Neural crest cell (in vitro differentiated cells): Measurements from ENCODE around the gene TSPEAR. TPM values are rescaled to one million over a fixed set of nuclear protein-coding genes. Genes with fewer than 3 reads are reported as not detected.
A peak's percentile ranks its signal among the peaks of the same experiment; 100 is the strongest.

Source experiments
- DNase-seq: peaks from one replicate; pipeline ENCODE4 v3.0.0; 2021; ENCODE audit warnings: low read depth, mixed read lengths, low spot score
- H3K27ac Mint-ChIP-seq: one replicate; pipeline ENCODE4 v1.8.0; 2021; ENCODE audit warnings: mild to moderate bottlenecking, mixed read lengths; ENCODE audit not compliant: unreplicated experiment
- H3K27me3 Mint-ChIP-seq: 2 replicates; pipeline ENCODE4 v1.8.0; 2021; ENCODE audit warnings: low read depth, mild to moderate bottlenecking, mixed read lengths
- H3K36me3 Mint-ChIP-seq: 2 replicates; pipeline ENCODE4 v1.8.0; 2021; ENCODE audit warnings: low read depth, mild to moderate bottlenecking, mixed read lengths
- H3K4me1 Mint-ChIP-seq: 2 replicates; pipeline ENCODE4 v1.8.0; 2021; ENCODE audit warnings: mixed read lengths
- H3K4me3 Mint-ChIP-seq: one replicate; pipeline ENCODE4 v1.8.0; 2021; ENCODE audit warnings: mild to moderate bottlenecking, mixed read lengths
- H3K9me3 Mint-ChIP-seq: 2 replicates; pipeline ENCODE4 v1.8.0; 2021; ENCODE audit warnings: mixed read lengths
- total RNA-seq: library from RNA; stranded (reverse); gene quantifications from 2 replicates; pipeline ENCODE4 v1.2.1, GENCODE V29; 2021
- TF ChIP-seq, protein P1 (sequence below): fragments of 200-600 bp; sonication (generic); conservative IDR thresholded peaks from 2 replicates; pipeline ENCODE4 v1.5.0; 2021; ENCODE audit warnings: antibody characterized with exemption, mild to moderate bottlenecking

The TSPEAR gene
- total RNA-seq, 1 donor from 2014 or later: not detected

DNA sequence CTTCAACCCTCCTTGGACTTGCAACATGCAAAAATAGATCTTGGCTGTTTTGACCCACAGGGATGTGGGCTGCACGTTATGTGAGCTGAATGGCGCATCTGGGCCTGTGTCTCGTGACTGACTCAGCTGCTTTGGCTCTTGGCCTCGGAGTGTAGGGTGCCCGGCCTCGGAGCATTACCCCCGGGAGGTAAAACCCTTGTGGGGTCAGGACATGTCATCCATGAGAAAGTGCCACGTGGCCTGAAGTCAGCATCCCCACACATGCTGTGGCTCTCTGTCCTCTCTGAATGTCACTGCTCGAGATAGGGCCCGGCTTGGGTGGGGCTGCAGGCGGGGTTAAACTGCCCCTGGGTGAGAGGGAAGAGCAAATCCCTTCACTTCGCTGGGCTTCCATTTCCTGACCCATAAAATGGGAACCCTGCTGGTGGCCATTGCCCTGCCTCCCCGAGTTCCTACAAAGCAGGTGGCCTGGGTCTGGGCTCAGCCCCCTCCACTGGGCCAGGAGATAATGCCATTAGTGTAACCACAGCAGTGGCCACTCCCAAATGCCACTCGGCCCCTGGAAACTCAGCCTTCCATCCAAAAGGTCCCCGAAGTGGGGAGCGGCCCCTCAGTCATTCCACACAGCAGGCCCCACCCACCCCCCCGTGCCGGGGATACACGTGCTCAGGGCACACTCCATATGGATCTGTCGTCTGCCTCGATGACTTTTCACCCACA lies 22.8 kb upstream of the TSPEAR start:
- TF ChIP-seq, protein P1, sequence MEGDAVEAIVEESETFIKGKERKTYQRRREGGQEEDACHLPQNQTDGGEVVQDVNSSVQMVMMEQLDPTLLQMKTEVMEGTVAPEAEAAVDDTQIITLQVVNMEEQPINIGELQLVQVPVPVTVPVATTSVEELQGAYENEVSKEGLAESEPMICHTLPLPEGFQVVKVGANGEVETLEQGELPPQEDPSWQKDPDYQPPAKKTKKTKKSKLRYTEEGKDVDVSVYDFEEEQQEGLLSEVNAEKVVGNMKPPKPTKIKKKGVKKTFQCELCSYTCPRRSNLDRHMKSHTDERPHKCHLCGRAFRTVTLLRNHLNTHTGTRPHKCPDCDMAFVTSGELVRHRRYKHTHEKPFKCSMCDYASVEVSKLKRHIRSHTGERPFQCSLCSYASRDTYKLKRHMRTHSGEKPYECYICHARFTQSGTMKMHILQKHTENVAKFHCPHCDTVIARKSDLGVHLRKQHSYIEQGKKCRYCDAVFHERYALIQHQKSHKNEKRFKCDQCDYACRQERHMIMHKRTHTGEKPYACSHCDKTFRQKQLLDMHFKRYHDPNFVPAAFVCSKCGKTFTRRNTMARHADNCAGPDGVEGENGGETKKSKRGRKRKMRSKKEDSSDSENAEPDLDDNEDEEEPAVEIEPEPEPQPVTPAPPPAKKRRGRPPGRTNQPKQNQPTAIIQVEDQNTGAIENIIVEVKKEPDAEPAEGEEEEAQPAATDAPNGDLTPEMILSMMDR: no peak
- H3K27ac Mint-ChIP-seq: peak overlapping the region; percentile 50
- H3K36me3 Mint-ChIP-seq: no peaks in the 10 kb centered on the region
- peaks cover 5% of the 10 kb centered on the region for H3K27me3 Mint-ChIP-seq
- H3K4me3 Mint-ChIP-seq: no peak overlapping the region
- H3K9me3 Mint-ChIP-seq: no peaks in the 10 kb centered on the region
- H3K4me1 Mint-ChIP-seq: peaks cover 10% of the 10 kb centered on the region
- DNase-seq: no peak

DNA sequence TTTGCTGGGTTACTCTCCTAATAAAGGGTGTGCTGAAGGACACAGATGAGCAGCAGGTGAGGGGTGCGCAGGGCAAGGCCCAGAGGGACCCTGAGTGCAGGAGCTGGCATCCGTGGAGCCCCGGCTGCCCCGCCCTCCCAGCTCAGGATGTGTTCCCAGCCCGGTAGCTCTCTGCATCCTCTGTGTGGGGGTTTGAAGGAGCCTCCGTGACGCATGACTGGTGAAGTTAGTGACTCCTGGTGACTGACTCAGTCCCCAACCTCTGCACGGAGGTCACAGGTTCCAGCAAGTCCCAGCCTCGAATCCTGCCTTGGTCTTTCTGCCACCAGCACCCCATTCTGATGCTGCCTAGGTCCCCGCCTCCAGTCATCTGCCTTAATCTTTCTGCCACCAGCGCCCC lies 21.6 kb upstream of the TSPEAR start:
- Mint-ChIP-seq H3K36me3 (no peaks in the 10 kb centered on the region), H3K27me3 (peaks cover 2% of the 10 kb centered on the region)
- no peak for DNase-seq

DNA sequence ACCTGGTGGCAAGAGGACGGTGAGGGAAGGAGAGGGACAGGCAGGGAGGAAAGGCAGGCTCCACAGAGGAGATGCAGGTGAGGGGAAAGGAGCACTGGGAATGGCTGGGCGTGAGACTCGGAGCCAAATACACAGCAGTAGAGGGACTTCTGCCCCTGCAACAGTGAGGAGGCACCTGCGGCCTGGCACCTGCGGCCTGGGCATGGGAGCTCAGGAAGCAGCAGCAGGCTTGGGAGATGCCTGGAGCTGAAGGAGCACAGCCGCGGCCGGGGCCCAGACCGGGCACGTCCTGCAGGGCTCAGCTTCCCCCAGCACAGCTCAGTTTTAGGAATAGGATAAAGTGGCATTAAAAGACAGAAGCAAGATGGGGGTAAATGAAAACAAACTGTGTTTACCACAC lies 20.9 kb upstream of the TSPEAR start:
- H3K27ac Mint-ChIP-seq: no peak overlapping the region
- TF ChIP-seq, protein P1: no peak

More for the DNA sequence above, 21.6 kb upstream of the TSPEAR start:
- H3K27ac Mint-ChIP-seq: no peak overlapping the region
- H3K4me1 Mint-ChIP-seq: peaks cover 10% of the 10 kb centered on the region
- TF ChIP-seq, protein P1: no peak
- no peak overlapping the region for H3K4me3 Mint-ChIP-seq
- no peaks in the 10 kb centered on the region for H3K9me3 Mint-ChIP-seq

DNA sequence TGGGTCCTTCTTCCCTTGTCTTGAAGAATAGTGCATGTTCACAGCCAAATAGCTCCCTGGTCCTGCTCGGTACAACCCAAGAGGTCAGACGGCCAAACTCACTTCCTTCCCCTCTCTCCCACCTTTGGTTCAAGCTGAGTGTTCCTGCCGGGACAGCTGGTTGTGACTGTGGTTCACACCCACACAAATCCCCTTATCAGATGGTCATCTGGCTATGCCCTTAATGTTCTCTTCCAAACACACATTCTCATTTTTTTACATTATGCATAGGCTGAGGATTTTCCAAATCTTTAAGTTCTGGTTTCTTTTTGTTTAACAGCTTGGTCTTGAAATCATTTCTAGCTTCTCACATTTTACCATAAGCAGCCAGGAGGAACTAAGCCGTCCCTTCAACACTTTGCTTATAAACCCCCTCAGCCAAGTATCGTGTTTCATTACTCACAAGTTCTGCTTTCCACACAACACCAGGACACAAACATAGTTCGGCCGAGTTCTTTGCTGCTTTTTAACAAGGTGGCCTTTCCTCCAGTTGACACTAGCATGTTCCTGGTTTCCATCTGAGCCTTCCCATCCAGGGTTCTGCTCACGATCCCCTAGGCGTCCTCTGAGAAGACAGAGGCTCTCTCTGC lies 19.7 kb upstream of the TSPEAR start:
- H3K27ac Mint-ChIP-seq: no peak overlapping the region
- H3K27me3 Mint-ChIP-seq: peaks cover 2% of the 10 kb centered on the region

More for the DNA sequence above, 20.9 kb upstream of the TSPEAR start:
- no peak overlapping the region for H3K4me3 Mint-ChIP-seq
- no peaks in the 10 kb centered on the region for H3K36me3 Mint-ChIP-seq
- H3K4me1 Mint-ChIP-seq: peaks cover 10% of the 10 kb centered on the region
- no peaks in the 10 kb centered on the region for H3K27me3 Mint-ChIP-seq
- H3K9me3 Mint-ChIP-seq: no peaks in the 10 kb centered on the region
- DNase-seq: no peak

DNA sequence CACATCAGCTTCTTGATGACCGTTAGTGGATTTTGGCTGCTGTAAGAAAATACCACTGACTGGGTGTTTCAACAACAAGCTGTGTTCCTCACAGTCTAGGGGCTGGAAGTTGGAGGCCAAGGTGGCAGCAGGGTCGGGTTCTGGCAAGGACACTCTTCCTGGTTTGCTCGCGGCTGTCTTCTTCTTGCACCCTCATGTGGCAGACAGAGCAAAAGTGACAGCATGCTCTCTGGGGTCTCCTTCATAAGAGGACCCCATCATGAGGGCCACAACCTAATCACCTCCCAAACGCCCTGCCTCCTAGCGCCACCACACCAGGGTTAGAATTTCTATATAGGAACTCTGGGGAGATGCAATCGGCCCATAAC lies 18.6 kb upstream of the TSPEAR start:
- Mint-ChIP-seq H3K36me3 (no peaks in the 10 kb centered on the region), H3K27me3 (peaks cover 6% of the 10 kb centered on the region), H3K9me3 (no peaks in the 10 kb centered on the region), H3K4me1 (peaks cover 10% of the 10 kb centered on the region), H3K27ac (no peak overlapping the region), H3K4me3 (no peak overlapping the region)
- no peak for DNase-seq
- TF ChIP-seq, protein P1: no peak

More for the DNA sequence above, 19.7 kb upstream of the TSPEAR start:
- no peaks in the 10 kb centered on the region for H3K9me3 Mint-ChIP-seq
- peaks cover 10% of the 10 kb centered on the region for H3K4me1 Mint-ChIP-seq
- no peaks in the 10 kb centered on the region for H3K36me3 Mint-ChIP-seq
- TF ChIP-seq, protein P1: no peak
- no peak overlapping the region for H3K4me3 Mint-ChIP-seq
- no peak for DNase-seq
